Muscle of arm (tissue), 12 donors: ENCODE measurements around the gene DOCK3. TPM values are rescaled to one million over a fixed set of nuclear protein-coding genes. Genes with fewer than 3 reads are reported as not detected.
A peak's percentile ranks its signal among the peaks of the same experiment; 100 is the strongest.
"Not testable (repeated sequence)": the region's sequence is repeated elsewhere in the genome, so short reads cannot be mapped to it uniquely, and the experiment has no call there.

Experiments used
- DNase-seq: peaks from one replicate; pipeline ENCODE4 v3.0.0-alpha.2; 2013
- polyA plus RNA-seq, 12 donors: library from polyadenylated mRNA; unstranded; fragments of 120-200 nt; gene quantifications; one replicate each; pipeline ENCODE4 v1.2.1, GENCODE V29; 2013; ENCODE audit not compliant: insufficient read length in 12 of 12

The DOCK3 gene
- polyA plus RNA-seq, 12 donors = 0.06 to 3.4 (median 0.23) TPM; not detected in 2

GRCh38 chr3:51362476-51362875 is 687.7 kb downstream of the DOCK3 start:
- DNase-seq = no peak

GRCh38 chr3:51368276-51368675 is 693.5 kb downstream of the DOCK3 start:
- not testable (repeated sequence) for DNase-seq

- peak; percentile 48 for DNase-seq
Measured at GRCh38 chr3:51371943-51372557, 697.3 kb downstream of the DOCK3 start.

- DNase-seq = no peak
Measured at GRCh38 chr3:51373658-51374421, 699.1 kb downstream of the DOCK3 start.

- DNase-seq = no peak
Measured at GRCh38 chr3:51374456-51374855, 699.7 kb downstream of the DOCK3 start.

GRCh38 chr3:51375136-51375535 is 700.4 kb downstream of the DOCK3 start:
- no peak for DNase-seq

GRCh38 chr3:51375571-51375970 is 700.8 kb downstream of the DOCK3 start:
- no peak for DNase-seq

- no peak for DNase-seq
Measured at GRCh38 chr3:51378065-51378464, 703.3 kb downstream of the DOCK3 start.

- DNase-seq = no peak
Measured at GRCh38 chr3:51378726-51379125, 704.0 kb downstream of the DOCK3 start.

- no peak for DNase-seq
Measured at GRCh38 chr3:51379301-51379700, 704.6 kb downstream of the DOCK3 start.

- no peak for DNase-seq
Measured at GRCh38 chr3:51379746-51380455, 705.2 kb downstream of the DOCK3 start.

- DNase-seq = no peak
Measured at GRCh38 chr3:51380601-51381332, 706.0 kb downstream of the DOCK3 start.

GRCh38 chr3:51381333-51381705 is 706.6 kb downstream of the DOCK3 start:
- DNase-seq = no peak

- no peak for DNase-seq
Measured at GRCh38 chr3:51382076-51382745, 707.5 kb downstream of the DOCK3 start.

GRCh38 chr3:51382947-51383578 is 708.3 kb downstream of the DOCK3 start:
- no peak for DNase-seq

- no peak for DNase-seq
Measured at GRCh38 chr3:51384055-51384725, 709.5 kb downstream of the DOCK3 start.

- DNase-seq = peak; percentile 97
Measured at GRCh38 chr3:51384726-51385473, 710.2 kb downstream of the DOCK3 start, which contains the start of gene MANF. Gene MANF (plus strand): TSS chr3:51385291. CDS start chr3:51385343, 52 bp downstream.

GRCh38 chr3:51385621-51386091 is 710.9 kb downstream of the DOCK3 start:
- no peak for DNase-seq

- no peak for DNase-seq
Measured at GRCh38 chr3:51386159-51386851, 711.6 kb downstream of the DOCK3 start.
